ENCODE measurements around the gene PCBP3.

The PCBP3 gene

DNA sequence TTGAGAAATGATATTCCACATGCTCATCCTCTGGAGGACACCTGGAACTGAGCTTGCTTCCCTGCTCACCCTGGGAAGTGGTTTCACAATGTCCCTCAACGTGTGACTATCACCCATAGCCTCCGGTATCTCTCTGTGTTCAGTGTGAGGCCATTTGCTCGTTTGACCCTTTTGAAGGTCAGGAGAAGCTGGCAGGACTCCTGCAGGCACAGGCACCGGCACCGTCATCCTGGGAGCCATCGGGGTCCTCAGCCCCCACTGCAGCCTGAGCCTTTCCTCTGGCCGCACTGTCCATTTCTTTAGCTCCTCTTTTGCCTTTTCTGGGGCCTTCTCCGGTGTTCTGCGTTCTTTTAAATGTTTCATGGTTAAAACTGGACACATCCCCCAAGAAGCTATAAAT, 178.5 kb downstream of the PCBP3 start:
- no peak overlapping the region for H3K27ac ChIP-seq
- no peak for TF ChIP-seq ZFX (IDR thresholded peaks at IDR 0.05; ENCODE audit: borderline replicate concordance)
- TF ChIP-seq, protein P1, sequence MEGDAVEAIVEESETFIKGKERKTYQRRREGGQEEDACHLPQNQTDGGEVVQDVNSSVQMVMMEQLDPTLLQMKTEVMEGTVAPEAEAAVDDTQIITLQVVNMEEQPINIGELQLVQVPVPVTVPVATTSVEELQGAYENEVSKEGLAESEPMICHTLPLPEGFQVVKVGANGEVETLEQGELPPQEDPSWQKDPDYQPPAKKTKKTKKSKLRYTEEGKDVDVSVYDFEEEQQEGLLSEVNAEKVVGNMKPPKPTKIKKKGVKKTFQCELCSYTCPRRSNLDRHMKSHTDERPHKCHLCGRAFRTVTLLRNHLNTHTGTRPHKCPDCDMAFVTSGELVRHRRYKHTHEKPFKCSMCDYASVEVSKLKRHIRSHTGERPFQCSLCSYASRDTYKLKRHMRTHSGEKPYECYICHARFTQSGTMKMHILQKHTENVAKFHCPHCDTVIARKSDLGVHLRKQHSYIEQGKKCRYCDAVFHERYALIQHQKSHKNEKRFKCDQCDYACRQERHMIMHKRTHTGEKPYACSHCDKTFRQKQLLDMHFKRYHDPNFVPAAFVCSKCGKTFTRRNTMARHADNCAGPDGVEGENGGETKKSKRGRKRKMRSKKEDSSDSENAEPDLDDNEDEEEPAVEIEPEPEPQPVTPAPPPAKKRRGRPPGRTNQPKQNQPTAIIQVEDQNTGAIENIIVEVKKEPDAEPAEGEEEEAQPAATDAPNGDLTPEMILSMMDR (IDR thresholded peaks at IDR 0.05): no peak

DNA sequence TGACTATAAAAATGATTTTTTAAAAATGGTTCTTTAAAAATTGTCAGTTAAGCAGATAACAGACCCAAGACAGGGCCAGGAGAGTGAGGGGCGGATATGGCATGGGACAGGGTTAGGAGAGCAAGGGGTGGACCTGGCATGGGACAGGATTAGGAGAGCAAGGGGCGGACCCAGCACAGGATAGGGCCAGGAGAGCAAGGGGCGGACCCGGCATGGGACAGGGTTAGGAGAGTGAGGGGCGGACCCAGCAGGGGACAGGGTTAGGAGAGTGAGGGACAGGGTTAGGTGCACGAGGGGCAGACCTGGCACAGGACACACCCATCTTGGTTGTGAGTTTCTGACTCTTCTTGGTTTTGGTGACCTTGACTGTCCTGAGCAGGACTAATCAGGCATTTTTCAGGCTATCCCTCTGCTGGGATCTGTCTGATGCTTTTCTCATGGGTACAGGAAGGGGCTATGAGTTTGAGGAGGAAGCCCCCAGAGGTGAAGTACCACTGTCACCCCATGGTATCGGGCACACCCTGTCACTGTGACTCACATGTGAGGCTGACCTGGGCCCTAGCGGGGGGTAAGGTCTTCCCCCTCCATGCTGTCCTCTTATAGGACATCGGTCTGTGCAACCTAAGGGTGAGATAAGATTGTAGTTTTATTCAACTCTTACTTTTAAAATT, 179.0 kb downstream of the PCBP3 start:
- no peak for TF ChIP-seq ZFX (IDR thresholded peaks at IDR 0.05; ENCODE audit: borderline replicate concordance)
- TF ChIP-seq, protein P1 (IDR thresholded peaks at IDR 0.05): no peak

DNA sequence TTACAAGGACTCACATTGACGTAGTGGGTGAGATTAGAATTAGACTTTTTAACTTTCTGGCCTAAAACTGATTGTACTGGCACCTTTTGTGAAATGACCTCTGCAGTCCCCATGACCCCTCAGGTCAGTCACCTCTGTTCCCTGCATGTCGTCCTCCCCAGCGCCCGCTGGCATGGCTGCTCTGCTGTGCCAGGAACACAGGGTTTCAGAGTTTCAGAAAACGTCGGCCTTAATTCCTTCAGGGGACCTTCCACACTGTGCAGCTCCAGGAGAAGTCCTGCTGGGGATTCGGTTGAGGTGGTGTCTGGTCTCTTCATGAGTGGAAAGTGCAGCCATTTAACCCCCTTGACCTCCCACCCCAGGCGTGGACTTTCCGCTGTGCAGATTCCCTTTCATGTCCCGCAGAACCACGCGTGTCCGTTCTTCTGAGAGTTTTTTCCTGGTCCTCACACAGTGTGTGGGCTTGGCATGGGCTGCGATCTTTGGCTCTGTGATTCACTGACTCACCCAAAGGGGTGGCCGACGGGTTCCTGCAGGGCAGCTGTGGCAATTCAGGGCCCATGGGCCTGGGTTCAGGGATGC, 179.7 kb downstream of the PCBP3 start:
- TF ChIP-seq ZFX (IDR thresholded peaks at IDR 0.05; ENCODE audit: borderline replicate concordance): no peak
- TF ChIP-seq, protein P1 (IDR thresholded peaks at IDR 0.05): no peak
- no peak overlapping the region for H3K27ac ChIP-seq

More for the DNA sequence above, 179.0 kb downstream of the PCBP3 start:
- H3K27ac ChIP-seq: no peak overlapping the region

DNA sequence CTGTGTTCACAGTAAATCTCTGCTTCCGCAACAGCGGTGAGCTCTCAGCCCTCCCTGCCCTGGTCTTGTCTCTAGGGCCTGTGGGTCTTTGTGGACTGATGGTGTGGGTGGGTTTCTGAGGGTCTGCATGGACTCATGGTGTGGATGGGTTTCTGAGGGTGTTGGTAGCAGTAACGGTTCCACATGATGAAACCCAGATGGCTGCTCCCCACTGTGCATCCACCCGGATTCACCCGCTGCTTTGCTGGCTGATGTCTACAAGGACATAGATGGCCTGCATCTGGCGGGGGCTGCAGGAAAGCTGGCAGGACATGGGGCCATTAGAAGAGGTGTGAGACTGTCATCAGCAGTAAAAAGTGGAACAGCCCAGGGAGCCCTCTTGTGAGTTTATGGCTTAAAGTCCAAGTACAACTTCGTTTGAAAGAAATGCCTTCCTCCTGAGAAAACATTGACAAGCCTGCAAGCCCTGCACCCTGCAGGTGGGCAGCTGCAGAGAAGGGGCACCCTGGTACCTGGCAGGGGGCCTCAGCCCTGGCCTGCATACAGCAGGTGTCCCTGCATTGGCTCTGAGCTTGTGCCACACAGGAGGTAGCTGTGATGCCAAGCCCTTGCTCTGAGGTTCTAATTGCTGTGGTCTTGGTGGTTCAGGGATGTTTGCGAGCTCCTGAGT, 181.2 kb downstream of the PCBP3 start:
- TF ChIP-seq, protein P1 (IDR thresholded peaks at IDR 0.05): no peak
- no peak for TF ChIP-seq ZFX (IDR thresholded peaks at IDR 0.05; ENCODE audit: borderline replicate concordance)
- H3K27ac ChIP-seq: no peak overlapping the region

DNA sequence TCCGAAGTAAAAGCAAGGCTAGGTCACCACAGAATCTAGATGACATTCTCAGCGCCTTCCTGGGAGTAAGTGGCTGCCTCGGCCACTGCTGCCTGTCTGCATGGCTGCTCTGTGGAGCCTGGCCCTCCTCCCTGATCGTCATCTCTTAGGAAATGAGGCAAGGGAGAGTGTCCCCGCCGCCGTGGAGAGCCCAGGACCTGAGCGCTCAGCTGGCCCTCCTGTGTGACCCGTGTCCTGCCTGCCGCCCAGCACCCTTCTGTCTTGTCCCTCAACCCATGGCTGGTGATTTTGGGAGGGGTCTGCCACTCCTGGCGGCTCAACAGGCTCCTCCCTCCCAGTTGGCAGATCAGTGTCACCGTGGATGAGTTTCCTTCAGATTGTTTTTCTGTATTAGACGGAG, 181.7 kb downstream of the PCBP3 start:
- H3K27ac ChIP-seq: no peak overlapping the region
- no peak for TF ChIP-seq ZFX (IDR thresholded peaks at IDR 0.05; ENCODE audit: borderline replicate concordance)
- TF ChIP-seq, protein P1 (IDR thresholded peaks at IDR 0.05): no peak

DNA sequence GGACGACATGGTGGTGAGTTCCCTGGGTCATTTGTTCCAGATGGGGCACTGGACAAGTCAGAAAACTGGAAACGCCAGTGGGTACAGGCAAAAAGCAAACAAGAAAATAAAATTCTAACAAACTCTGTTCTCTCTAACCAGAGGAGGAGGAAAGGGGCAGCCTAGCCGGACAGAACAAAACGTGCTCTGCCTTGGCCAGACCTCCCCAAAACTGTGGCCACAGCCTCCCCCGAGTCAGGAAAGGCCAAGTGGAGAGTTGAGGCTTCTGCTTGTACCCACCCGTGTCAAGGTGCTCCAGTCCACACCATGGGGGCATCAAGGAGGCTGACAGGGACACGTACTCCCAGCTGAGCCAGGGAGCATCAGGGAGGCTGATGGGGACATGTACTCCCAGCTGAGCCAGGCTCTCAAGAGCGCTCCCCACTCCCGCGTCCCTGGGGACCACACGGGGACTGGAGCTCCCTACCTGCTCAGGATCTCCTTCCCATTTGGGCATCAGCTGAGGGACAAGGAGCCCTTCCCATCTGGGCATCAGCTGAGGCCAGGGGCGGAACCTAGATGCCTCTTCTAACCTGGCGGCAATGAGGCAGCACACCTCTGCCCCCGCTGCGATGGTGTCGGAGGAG, 183.3 kb downstream of the PCBP3 start:
- no peak overlapping the region for H3K27ac ChIP-seq

More for the DNA sequence above, 183.3 kb downstream of the PCBP3 start:
- TF ChIP-seq, protein P1 (IDR thresholded peaks at IDR 0.05): no peak
- TF ChIP-seq ZFX (IDR thresholded peaks at IDR 0.05; ENCODE audit: borderline replicate concordance): no peak

Measured in 22Rv1 (cell line).